ENCODE data around the gene PCBP1. TPM values are rescaled to one million over a fixed set of nuclear protein-coding genes. Genes with fewer than 3 reads are reported as not detected.
"Not testable (repeated sequence)": the region's sequence is repeated elsewhere in the genome, so short reads cannot be mapped to it uniquely, and the experiment has no call there.

The PCBP1 gene
- total RNA-seq, 1 donor from 2014 or later, result 301 TPM

DNA sequence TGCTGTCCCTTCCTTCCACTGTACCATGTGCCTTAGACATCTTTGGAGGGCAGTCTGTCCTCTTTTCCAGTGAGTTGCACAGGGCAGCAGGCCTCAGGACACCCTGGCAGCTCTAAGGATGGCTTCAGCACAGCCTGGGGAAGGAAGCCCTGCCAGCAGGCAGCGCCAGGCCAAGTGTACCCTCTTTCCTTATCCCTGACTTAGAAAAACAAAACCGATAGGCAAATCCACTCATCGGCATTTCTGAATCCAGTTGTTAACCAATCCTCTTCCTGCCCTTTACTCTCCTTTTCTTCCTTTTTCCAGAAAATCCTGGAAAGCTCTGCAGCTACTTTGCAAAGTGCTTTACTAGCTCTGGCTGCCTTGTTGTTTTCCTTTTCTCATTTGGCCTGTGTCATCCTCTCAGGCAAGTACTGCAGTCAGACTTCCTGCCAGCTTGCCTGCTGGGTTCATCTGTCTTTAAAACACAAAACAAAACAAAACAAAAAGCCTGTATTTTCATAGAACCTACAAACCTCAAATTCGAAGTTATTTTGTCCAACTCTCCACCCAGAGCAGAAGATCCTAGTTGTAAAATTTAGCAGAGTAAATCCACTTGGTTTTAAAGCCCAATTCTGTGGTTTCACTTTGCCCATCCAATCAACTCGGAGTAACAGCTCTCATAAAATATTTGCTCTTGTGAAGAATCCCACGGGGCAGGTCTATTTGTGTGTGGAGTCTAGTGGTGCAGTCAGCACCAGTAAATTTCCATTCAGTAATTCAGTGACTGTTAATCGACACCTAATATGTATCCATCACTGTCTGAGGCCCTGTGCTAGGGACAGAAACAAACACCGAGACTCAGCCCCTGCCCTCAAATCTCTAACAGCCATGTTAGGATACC lies 45.2 kb downstream of the PCBP1 start:
- peaks cover 4% of the 10 kb centered on the region for H3K9me3 Mint-ChIP-seq (ENCODE audit: unreplicated experiment)

DNA sequence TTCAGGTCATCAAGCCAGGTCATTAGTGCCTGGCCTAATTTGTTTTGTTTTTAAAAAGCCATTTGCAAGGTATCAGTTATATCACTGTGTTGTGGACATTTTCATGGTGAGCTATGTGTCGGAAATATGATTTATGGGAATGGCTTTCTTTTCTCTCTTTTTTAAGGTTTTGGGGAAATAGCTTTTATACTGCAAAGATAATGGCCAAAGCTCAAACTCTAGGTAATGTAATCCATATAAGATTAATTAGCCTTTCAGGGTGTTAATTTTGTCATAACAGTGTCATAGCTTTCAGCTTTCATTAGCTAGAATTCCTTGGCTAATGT lies 45.8 kb downstream of the PCBP1 start:
- H3K4me3 Mint-ChIP-seq (ENCODE audit: unreplicated experiment), result peak overlapping the region; percentile 66
- H3K9me3 Mint-ChIP-seq (ENCODE audit: unreplicated experiment), result peaks cover 8% of the 10 kb centered on the region
- peaks cover 1% of the 10 kb centered on the region for H3K27me3 Mint-ChIP-seq (ENCODE audit: unreplicated experiment)
- no peak for DNase-seq
- no peaks in the 10 kb centered on the region for H3K36me3 Mint-ChIP-seq (ENCODE audit: unreplicated experiment)
- TF ChIP-seq, protein P1, sequence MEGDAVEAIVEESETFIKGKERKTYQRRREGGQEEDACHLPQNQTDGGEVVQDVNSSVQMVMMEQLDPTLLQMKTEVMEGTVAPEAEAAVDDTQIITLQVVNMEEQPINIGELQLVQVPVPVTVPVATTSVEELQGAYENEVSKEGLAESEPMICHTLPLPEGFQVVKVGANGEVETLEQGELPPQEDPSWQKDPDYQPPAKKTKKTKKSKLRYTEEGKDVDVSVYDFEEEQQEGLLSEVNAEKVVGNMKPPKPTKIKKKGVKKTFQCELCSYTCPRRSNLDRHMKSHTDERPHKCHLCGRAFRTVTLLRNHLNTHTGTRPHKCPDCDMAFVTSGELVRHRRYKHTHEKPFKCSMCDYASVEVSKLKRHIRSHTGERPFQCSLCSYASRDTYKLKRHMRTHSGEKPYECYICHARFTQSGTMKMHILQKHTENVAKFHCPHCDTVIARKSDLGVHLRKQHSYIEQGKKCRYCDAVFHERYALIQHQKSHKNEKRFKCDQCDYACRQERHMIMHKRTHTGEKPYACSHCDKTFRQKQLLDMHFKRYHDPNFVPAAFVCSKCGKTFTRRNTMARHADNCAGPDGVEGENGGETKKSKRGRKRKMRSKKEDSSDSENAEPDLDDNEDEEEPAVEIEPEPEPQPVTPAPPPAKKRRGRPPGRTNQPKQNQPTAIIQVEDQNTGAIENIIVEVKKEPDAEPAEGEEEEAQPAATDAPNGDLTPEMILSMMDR (IDR thresholded peaks at IDR 0.05; ENCODE audit: partially characterized antibody, unreplicated experiment), result no peak
- peaks cover 38% of the 10 kb centered on the region for H3K4me1 Mint-ChIP-seq (ENCODE audit: low read depth, unreplicated experiment)
- H3K27ac Mint-ChIP-seq (ENCODE audit: unreplicated experiment), result peak overlapping the region; percentile 90

More for the DNA sequence above, 45.2 kb downstream of the PCBP1 start:
- DNase-seq, result no peak
- H3K4me3 Mint-ChIP-seq (ENCODE audit: unreplicated experiment), result peak overlapping the region; percentile 66
- TF ChIP-seq, protein P1 (IDR thresholded peaks at IDR 0.05; ENCODE audit: partially characterized antibody, unreplicated experiment), result no peak
- H3K27ac Mint-ChIP-seq (ENCODE audit: unreplicated experiment), result peak overlapping the region; percentile 90
- peaks cover 1% of the 10 kb centered on the region for H3K27me3 Mint-ChIP-seq (ENCODE audit: unreplicated experiment)
- H3K36me3 Mint-ChIP-seq (ENCODE audit: unreplicated experiment), result no peaks in the 10 kb centered on the region
- H3K4me1 Mint-ChIP-seq (ENCODE audit: low read depth, unreplicated experiment), result peaks cover 34% of the 10 kb centered on the region

DNA sequence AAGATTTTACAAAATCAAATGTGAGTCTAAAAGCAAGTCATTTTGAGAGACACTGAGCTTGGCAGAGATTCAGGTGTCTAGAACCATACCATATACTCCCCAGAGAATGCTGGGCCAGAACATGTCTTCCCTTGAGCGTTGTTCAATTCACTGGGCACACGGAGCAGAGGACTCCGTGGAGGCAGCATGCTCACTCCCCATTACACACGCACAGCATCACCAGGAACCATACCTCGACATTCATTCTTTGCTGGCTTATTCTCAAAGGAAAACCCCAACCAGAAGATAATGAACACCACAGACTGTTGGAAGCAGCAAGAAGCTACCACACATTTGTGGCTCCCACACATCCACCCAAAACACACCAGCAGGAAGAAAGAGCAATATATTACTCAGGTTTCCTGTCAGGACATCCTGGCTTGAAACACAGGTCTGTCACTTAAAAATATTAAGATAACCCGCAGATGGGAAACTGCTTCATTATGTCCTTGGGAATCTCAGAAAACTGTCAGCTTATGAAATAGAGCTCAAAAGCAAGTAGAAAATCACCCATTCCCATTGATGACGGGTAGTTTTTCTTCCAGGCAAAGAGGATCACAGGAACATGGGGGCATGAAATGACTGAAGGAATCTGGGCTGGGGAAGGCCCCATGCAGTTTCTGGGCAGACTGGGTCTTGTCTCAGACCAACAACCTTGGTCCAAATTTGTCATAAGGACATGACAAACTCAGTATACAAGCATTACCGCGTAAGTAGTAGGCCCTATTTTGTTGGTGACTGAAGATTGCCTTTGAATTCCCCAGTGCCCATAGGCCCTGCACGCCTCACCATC lies 46.4 kb downstream of the PCBP1 start:
- Mint-ChIP-seq H3K4me1 (ENCODE audit: low read depth, unreplicated experiment) (peaks cover 38% of the 10 kb centered on the region), H3K36me3 (ENCODE audit: unreplicated experiment) (no peaks in the 10 kb centered on the region), H3K4me3 (ENCODE audit: unreplicated experiment) (peak overlapping the region; percentile 66), H3K27ac (ENCODE audit: unreplicated experiment) (peak overlapping the region; percentile 90), H3K9me3 (ENCODE audit: unreplicated experiment) (peaks cover 8% of the 10 kb centered on the region), H3K27me3 (ENCODE audit: unreplicated experiment) (peaks cover 1% of the 10 kb centered on the region)
- TF ChIP-seq, protein P1 (IDR thresholded peaks at IDR 0.05; ENCODE audit: partially characterized antibody, unreplicated experiment), result no peak
- no peak for DNase-seq

DNA sequence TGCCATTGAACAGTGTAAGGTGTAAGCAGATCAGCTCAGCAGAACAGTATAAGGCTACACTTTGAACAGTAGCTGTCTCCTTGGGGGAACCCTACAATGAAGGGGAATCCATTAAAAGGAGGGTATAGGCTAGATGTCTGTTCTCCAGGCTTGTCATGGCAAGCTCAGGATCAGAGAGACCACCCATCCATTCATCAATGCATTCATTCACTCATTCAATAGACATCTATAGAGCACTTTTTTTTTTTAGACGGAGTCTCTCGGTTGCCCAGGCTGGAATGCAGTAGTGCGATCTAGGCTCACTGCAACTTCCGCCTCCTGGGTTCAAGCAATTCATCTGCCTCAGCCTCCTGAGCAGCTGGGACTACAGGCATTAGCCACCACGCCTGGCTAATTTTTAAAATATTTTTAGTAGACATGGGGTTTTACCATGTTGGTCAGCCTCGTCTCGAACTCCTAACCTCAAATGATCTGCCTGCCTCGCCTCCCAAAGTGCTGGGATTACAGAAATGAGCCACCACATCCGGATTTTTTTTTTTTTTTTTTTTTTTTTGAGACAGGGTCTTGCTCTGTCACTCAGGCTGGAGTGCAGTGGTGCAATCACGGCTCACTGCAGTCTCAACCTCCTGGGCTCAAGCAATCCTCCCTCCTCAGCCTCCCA lies 47.2 kb downstream of the PCBP1 start:
- peak overlapping the region; percentile 66 for H3K4me3 Mint-ChIP-seq (ENCODE audit: unreplicated experiment)
- H3K4me1 Mint-ChIP-seq (ENCODE audit: low read depth, unreplicated experiment), result peaks cover 38% of the 10 kb centered on the region
- H3K27ac Mint-ChIP-seq (ENCODE audit: unreplicated experiment), result peak overlapping the region; percentile 90
- H3K9me3 Mint-ChIP-seq (ENCODE audit: unreplicated experiment); DNase-seq; H3K27me3 Mint-ChIP-seq (ENCODE audit: unreplicated experiment); H3K36me3 Mint-ChIP-seq (ENCODE audit: unreplicated experiment): not testable (repeated sequence)

Other genes starting within 250 kb of the PCBP1 start
- gene SNRNP27, start 193.5 kb upstream of the PCBP1 start, total RNA-seq (ENCODE audit: unreplicated experiment), result 93.7 TPM
- 15.8 TPM for gene MXD1, start 172.4 kb upstream of the PCBP1 start, total RNA-seq (ENCODE audit: unreplicated experiment)
- gene ASPRV1, start 125.8 kb upstream of the PCBP1 start, total RNA-seq (ENCODE audit: unreplicated experiment), result 2.5 TPM
- gene C2orf42, start 103.5 kb downstream of the PCBP1 start, total RNA-seq (ENCODE audit: unreplicated experiment), result 11.0 TPM
- gene TIA1, start 161.2 kb downstream of the PCBP1 start, total RNA-seq (ENCODE audit: unreplicated experiment), result 403 TPM
- 45.7 TPM for gene PCYOX1, start 170.7 kb downstream of the PCBP1 start, total RNA-seq (ENCODE audit: unreplicated experiment)
- gene SNRPG, start 206.3 kb downstream of the PCBP1 start, total RNA-seq (ENCODE audit: unreplicated experiment), result 114 TPM
- gene FAM136A, start 214.6 kb downstream of the PCBP1 start, total RNA-seq (ENCODE audit: unreplicated experiment), result 17.3 TPM

Measured in glutamatergic neuron (in vitro differentiated cells).